Hypothalamus (tissue), 51 donors: ENCODE data around the gene TXNDC9.
"Not testable (repeated sequence)": the region's sequence is repeated elsewhere in the genome, so short reads cannot be mapped to it uniquely, and the experiment has no call there.

ENCODE experiments used
- DNase-seq, 51 donors: peaks; one replicate each; lab custom pipeline; 2025; lab: John Stamatoyannopoulos, UW

Gene TXNDC9

GRCh38 chr2:99335911-99336803 is at the start of gene TXNDC9:
Gene TXNDC9 (minus strand): TSS chr2:99336333. CDS start chr2:99333210, 3,123 bp downstream.
- DNase-seq: peak; percentile 79 to 99 (median 97)

- no peak for DNase-seq
Observed at GRCh38 chr2:99382143-99382542, 46.0 kb upstream of the TXNDC9 start.

- DNase-seq: no peak
Observed at GRCh38 chr2:99380376-99381010, 44.4 kb upstream of the TXNDC9 start.

GRCh38 chr2:99377879-99378278 is 41.7 kb upstream of the TXNDC9 start:
- no peak for DNase-seq

GRCh38 chr2:99376254-99376864 is 40.2 kb upstream of the TXNDC9 start:
- DNase-seq: no peak

- DNase-seq: no peak
Observed at GRCh38 chr2:99374747-99375146, 38.6 kb upstream of the TXNDC9 start.

GRCh38 chr2:99373144-99373543 is 37.0 kb upstream of the TXNDC9 start:
- DNase-seq: no peak

- not testable (repeated sequence) for DNase-seq
Observed at GRCh38 chr2:99368854-99369253, 32.7 kb upstream of the TXNDC9 start.

- no peak for DNase-seq
Observed at GRCh38 chr2:99365661-99366060, 29.5 kb upstream of the TXNDC9 start.

GRCh38 chr2:99356853-99357252 is 20.7 kb upstream of the TXNDC9 start:
- DNase-seq: no peak

GRCh38 chr2:99354825-99355224 is 18.7 kb upstream of the TXNDC9 start:
- not testable (repeated sequence) for DNase-seq

GRCh38 chr2:99354070-99354469 is 17.9 kb upstream of the TXNDC9 start:
- no peak for DNase-seq

- no peak for DNase-seq
Observed at GRCh38 chr2:99350194-99350593, 14.1 kb upstream of the TXNDC9 start.

GRCh38 chr2:99348173-99348572 is 12.0 kb upstream of the TXNDC9 start:
- no peak for DNase-seq

- no peak for DNase-seq
Observed at GRCh38 chr2:99346218-99346617, 10.1 kb upstream of the TXNDC9 start.

- DNase-seq: not testable (repeated sequence)
Observed at GRCh38 chr2:99345446-99345845, 9.3 kb upstream of the TXNDC9 start.

GRCh38 chr2:99342536-99342935 is 6.4 kb upstream of the TXNDC9 start:
- DNase-seq: no peak

- DNase-seq: no peak
Observed at GRCh38 chr2:99340669-99341236, 4.6 kb upstream of the TXNDC9 start.

GRCh38 chr2:99338029-99338585 is 2.0 kb upstream of the TXNDC9 start:
- DNase-seq: no peak

- peak; percentile 56 to 97 (median 92) for DNase-seq
Observed at GRCh38 chr2:99337113-99338028, 1.2 kb upstream of the TXNDC9 start, which contains the start of gene EIF5B. Gene EIF5B (plus strand): TSS chr2:99337389. CDS start chr2:99337555, 166 bp downstream.
